Body of pancreas (tissue), 4 donors: Measurements from ENCODE around the gene DRAP1.

Source experiments
- POLR2A ChIP-seq, 3 donors: fragments of 450-650 bp; IDR thresholded peaks; one replicate each; pipeline ENCODE4 v1.6.1; 2016; ENCODE audit warnings: antibody characterized with exemption in 3 of 3, mild to moderate bottlenecking in 2 of 3
- TF ChIP-seq, protein P1 (sequence below), 7 experiments: fragments of 450-650 bp in 4 of 7; fragments of 200-600 bp in 3 of 7; sonication (generic) in 3 of 7; IDR thresholded peaks; one replicate each; pipeline ENCODE4 v1.5.1; 2016 to 2019; ENCODE audit warnings: antibody characterized with exemption in 7 of 7

GRCh38 chr11:65907878-65908277 lies 11.3 kb upstream of the DRAP1 start:
- TF ChIP-seq, protein P1, sequence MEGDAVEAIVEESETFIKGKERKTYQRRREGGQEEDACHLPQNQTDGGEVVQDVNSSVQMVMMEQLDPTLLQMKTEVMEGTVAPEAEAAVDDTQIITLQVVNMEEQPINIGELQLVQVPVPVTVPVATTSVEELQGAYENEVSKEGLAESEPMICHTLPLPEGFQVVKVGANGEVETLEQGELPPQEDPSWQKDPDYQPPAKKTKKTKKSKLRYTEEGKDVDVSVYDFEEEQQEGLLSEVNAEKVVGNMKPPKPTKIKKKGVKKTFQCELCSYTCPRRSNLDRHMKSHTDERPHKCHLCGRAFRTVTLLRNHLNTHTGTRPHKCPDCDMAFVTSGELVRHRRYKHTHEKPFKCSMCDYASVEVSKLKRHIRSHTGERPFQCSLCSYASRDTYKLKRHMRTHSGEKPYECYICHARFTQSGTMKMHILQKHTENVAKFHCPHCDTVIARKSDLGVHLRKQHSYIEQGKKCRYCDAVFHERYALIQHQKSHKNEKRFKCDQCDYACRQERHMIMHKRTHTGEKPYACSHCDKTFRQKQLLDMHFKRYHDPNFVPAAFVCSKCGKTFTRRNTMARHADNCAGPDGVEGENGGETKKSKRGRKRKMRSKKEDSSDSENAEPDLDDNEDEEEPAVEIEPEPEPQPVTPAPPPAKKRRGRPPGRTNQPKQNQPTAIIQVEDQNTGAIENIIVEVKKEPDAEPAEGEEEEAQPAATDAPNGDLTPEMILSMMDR (IDR thresholded peaks at IDR 0.05) = no peak
- no peak for TF ChIP-seq POLR2A (IDR thresholded peaks at IDR 0.05)
